HepG2 (cell line): ENCODE measurements around the gene MT1A.

Source experiments
- BHLHE40 ChIP-seq: IDR thresholded peaks from 2 replicates; pipeline ENCODE4 v1.6.1; 2011; ENCODE audit warnings: low read length, improper control_type of control experiment
- CEBPB ChIP-seq: IDR thresholded peaks from 2 replicates; pipeline ENCODE4 v1.6.1; 2011; ENCODE audit warnings: low read depth, low read length, improper control_type of control experiment, borderline replicate concordance
- CTCF ChIP-seq: sonication (generic); formaldehyde crosslinking; IDR thresholded peaks from 2 replicates; pipeline ENCODE4 v1.5.0; 2020; ENCODE audit warnings: mild to moderate bottlenecking, missing genetic modification reagents, moderate library complexity
- E2F1 ChIP-seq: sonication (generic); formaldehyde crosslinking; IDR thresholded peaks from 2 replicates; pipeline ENCODE4 v1.5.0; 2020; ENCODE audit warnings: missing genetic modification reagents
- ETV6 ChIP-seq: sonication (generic); formaldehyde crosslinking; conservative IDR thresholded peaks from 2 replicates; pipeline ENCODE4 v1.4.0; 2020; ENCODE audit warnings: missing genetic modification reagents
- HMGXB4 ChIP-seq, 2 experiments: sonication (generic) in 1 of 2; formaldehyde crosslinking in 1 of 2; IDR thresholded peaks; 2 replicates each; pipeline versions ENCODE4 v1.4.0 to v1.6.1; 2018 to 2020; ENCODE audit warnings: missing genetic modification reagents in 2 of 2, borderline replicate concordance in 1 of 2, low read depth in 1 of 2, mild to moderate bottlenecking in 1 of 2, missing biosample characterization in 1 of 2
- REST ChIP-seq, 2 experiments: IDR thresholded peaks; 2 replicates each; pipeline ENCODE4 v1.6.1; 2011 to 2012; ENCODE audit warnings: low read length in 2 of 2, borderline replicate concordance in 1 of 2, low read depth in 1 of 2, mild to moderate bottlenecking in 1 of 2, moderate library complexity in 1 of 2
- TEAD3 ChIP-seq: optimal IDR thresholded peaks from 2 replicates; pipeline ENCODE3; 2016; ENCODE audit warnings: borderline replicate concordance
- TP53 ChIP-seq: sonication (generic); formaldehyde crosslinking; conservative IDR thresholded peaks from 2 replicates; pipeline ENCODE4 v1.4.0; 2020; ENCODE audit warnings: missing genetic modification reagents

GRCh38 chr16:56653218-56653617 lies 14.8 kb downstream of the MT1A start:
- no peak for TF ChIP-seq REST (IDR thresholded peaks at IDR 0.05; ENCODE audit: borderline replicate concordance in 1 of 2, low read depth in 1 of 2, low read length in 2 of 2)
- TF ChIP-seq TEAD3 (CRISPR knock-in tag) = no peak
- no peak for TF ChIP-seq HMGXB4 (CRISPR knock-in tag; IDR thresholded peaks at IDR 0.05; ENCODE audit: borderline replicate concordance in 1 of 2, low read depth in 1 of 2)
- TF ChIP-seq E2F1 (CRISPR knock-in tag) = no peak
- TF ChIP-seq CTCF (CRISPR knock-in tag) = no peak
- TF ChIP-seq ETV6 (CRISPR knock-in tag) = no peak
- no peak for TF ChIP-seq BHLHE40
- TF ChIP-seq CEBPB = no peak
- no peak for TF ChIP-seq TP53
